HepG2 (cell line): Measurements from ENCODE around the gene GSS.

Experiments used
- CBX2 ChIP-seq, 2 experiments: fragments of 200-600 bp in 1 of 2; sonication (generic); formaldehyde crosslinking in 1 of 2; IDR thresholded peaks; 2 replicates each; pipeline versions ENCODE4 v1.7.0 to v1.8.1; 2018 to 2022; ENCODE audit warnings: low read depth in 2 of 2, low read length in 1 of 2, mild to moderate bottlenecking in 1 of 2, missing genetic modification reagents in 1 of 2
- EP300 ChIP-seq, 3 experiments: sonication (generic) in 1 of 3; formaldehyde crosslinking in 1 of 3; IDR thresholded peaks; 2 replicates each; pipeline versions ENCODE4 v1.5.1 to v1.6.1; 2011 to 2020; ENCODE audit warnings: low read depth in 2 of 3, low read length in 2 of 3, borderline replicate concordance in 1 of 3, improper control_type of control experiment in 1 of 3, mild to moderate bottlenecking in 1 of 3, missing genetic modification reagents in 1 of 3, moderate library complexity in 1 of 3
- JUNB ChIP-seq: sonication (generic); formaldehyde crosslinking; IDR thresholded peaks from 2 replicates; pipeline ENCODE4 v1.8.0; 2022; ENCODE audit warnings: missing genetic modification reagents, mild to moderate bottlenecking, borderline replicate concordance
- NR3C1 ChIP-seq: sonication (generic); formaldehyde crosslinking; IDR thresholded peaks from 2 replicates; pipeline ENCODE4 v1.4.0; 2020; ENCODE audit warnings: missing genetic modification reagents
- POLR2AphosphoS2 ChIP-seq: IDR thresholded peaks from 2 replicates; pipeline ENCODE4 v1.6.1; 2011; ENCODE audit warnings: low read depth, low read length, improper control_type of control experiment
- TBL1XR1 ChIP-seq: fragments of 150-350 bp; IDR thresholded peaks from 2 replicates; pipeline ENCODE4 v1.6.1; 2014; ENCODE audit warnings: borderline replicate concordance, low read length; ENCODE audit not compliant: partially characterized antibody
- ZNF232 ChIP-seq: sonication (generic); formaldehyde crosslinking; IDR thresholded peaks from 2 replicates; pipeline ENCODE4 v1.4.0; 2020; ENCODE audit warnings: missing genetic modification reagents, borderline replicate concordance
- ZNF44 ChIP-seq: sonication (generic); formaldehyde crosslinking; IDR thresholded peaks from 2 replicates; pipeline ENCODE4 v1.5.1; 2020; ENCODE audit warnings: mild to moderate bottlenecking, missing genetic modification reagents
- TF ChIP-seq, protein P1 (sequence below): IDR thresholded peaks from 2 replicates; pipeline ENCODE4 v1.6.1; 2012; ENCODE audit warnings: inconsistent platforms
- TF ChIP-seq, protein P2 (sequence below): sonication (generic); formaldehyde crosslinking; IDR thresholded peaks from 2 replicates; pipeline ENCODE4 v1.4.0; 2020; ENCODE audit warnings: missing genetic modification reagents, mild to moderate bottlenecking, borderline replicate concordance

DNA sequence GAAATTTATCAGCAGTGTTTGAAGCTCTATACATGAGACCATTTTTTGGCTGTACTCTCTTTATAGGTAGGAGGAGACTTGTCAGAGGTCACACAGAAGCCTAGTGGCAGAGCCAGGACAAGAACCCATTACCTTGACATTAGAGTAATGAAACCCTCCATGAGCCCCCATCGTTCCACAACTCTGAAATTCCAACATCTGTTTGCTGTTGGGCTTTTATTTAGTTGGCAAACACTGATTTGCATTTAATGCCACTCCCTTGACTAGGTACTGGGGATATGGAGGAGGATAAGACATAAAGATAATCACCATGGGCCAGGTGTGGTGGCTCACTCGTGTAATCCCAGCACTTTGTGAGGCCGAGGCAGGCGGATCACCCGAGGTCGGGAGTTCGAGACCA, 1.6 kb downstream of the GSS start:
- TF ChIP-seq JUNB, result no peak
- TF ChIP-seq CBX2 (IDR thresholded peaks at IDR 0.05; ENCODE audit: low read depth, low read length), result no peak
- no peak for TF ChIP-seq CBX2 (CRISPR knock-in tag; IDR thresholded peaks at IDR 0.05; ENCODE audit: low read depth)
- no peak for TF ChIP-seq EP300 (IDR thresholded peaks at IDR 0.05; ENCODE audit: low read depth in 2 of 2, low read length in 2 of 2)
- TF ChIP-seq EP300 (CRISPR knock-in tag; IDR thresholded peaks at IDR 0.05; ENCODE audit: borderline replicate concordance), result no peak
- TF ChIP-seq, protein P1, sequence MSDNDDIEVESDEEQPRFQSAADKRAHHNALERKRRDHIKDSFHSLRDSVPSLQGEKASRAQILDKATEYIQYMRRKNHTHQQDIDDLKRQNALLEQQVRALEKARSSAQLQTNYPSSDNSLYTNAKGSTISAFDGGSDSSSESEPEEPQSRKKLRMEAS, result no peak
- no peak for TF ChIP-seq POLR2AphosphoS2
- TF ChIP-seq ZNF44 (CRISPR knock-in tag), result no peak
- no peak for TF ChIP-seq NR3C1 (CRISPR knock-in tag)
- no peak for TF ChIP-seq ZNF232 (CRISPR knock-in tag)
- TF ChIP-seq, protein P2, sequence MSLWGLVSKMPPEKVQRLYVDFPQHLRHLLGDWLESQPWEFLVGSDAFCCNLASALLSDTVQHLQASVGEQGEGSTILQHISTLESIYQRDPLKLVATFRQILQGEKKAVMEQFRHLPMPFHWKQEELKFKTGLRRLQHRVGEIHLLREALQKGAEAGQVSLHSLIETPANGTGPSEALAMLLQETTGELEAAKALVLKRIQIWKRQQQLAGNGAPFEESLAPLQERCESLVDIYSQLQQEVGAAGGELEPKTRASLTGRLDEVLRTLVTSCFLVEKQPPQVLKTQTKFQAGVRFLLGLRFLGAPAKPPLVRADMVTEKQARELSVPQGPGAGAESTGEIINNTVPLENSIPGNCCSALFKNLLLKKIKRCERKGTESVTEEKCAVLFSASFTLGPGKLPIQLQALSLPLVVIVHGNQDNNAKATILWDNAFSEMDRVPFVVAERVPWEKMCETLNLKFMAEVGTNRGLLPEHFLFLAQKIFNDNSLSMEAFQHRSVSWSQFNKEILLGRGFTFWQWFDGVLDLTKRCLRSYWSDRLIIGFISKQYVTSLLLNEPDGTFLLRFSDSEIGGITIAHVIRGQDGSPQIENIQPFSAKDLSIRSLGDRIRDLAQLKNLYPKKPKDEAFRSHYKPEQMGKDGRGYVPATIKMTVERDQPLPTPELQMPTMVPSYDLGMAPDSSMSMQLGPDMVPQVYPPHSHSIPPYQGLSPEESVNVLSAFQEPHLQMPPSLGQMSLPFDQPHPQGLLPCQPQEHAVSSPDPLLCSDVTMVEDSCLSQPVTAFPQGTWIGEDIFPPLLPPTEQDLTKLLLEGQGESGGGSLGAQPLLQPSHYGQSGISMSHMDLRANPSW, result no peak
- TF ChIP-seq TBL1XR1, result no peak
